Retinal pigment epithelial cell (primary cell): ENCODE measurements around the gene PHF20.
"Not testable (repeated sequence)": the region's sequence is repeated elsewhere in the genome, so short reads cannot be mapped to it uniquely, and the experiment has no call there.

Source experiments
- DNase-seq: peaks from one replicate; pipeline ENCODE4 v3.0.0-alpha.2; 2010; ENCODE audit warnings: low read depth
- H3K4me3 ChIP-seq: 2 replicates; pipeline ENCODE4 v1.5.1; 2011; ENCODE audit warnings: mild to moderate bottlenecking, low read length, control low read depth, moderate library complexity
- TF ChIP-seq, protein P1 (sequence below): conservative IDR thresholded peaks from 2 replicates; pipeline ENCODE4 v1.5.1; 2011; ENCODE audit warnings: low read depth, low read length, control low read depth, inconsistent platforms

Gene PHF20

DNA sequence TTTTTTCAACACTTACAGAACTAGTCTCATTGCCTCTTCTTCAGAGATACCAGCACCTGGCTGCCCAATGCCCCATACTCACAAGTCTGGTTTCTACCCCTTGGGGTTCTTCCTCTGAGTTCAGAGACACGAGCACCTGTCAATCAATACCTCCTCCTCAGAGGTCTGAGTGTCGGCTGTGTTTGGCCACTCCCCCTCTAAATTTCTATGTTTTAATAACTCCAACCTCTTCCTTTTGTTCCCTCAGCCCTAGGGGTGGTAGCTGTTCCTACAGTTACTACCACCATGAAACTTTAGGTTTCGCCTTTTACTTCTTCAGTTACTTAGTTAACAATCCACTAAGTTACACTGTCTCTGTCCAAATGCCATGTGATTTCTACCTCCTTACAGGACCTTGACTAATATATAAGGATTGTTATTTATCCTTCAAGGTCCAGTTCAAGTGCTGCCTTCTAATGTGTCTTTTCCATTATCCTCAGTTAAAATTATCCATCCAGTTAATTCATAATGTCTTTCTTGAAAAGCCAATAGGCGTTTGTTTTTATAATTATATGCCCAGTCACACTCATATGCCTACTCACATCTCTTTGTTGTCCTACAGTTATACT is 14.6 kb upstream of the PHF20 start:
- DNase-seq, result no peak
- H3K4me3 ChIP-seq, result no peak overlapping the region

DNA sequence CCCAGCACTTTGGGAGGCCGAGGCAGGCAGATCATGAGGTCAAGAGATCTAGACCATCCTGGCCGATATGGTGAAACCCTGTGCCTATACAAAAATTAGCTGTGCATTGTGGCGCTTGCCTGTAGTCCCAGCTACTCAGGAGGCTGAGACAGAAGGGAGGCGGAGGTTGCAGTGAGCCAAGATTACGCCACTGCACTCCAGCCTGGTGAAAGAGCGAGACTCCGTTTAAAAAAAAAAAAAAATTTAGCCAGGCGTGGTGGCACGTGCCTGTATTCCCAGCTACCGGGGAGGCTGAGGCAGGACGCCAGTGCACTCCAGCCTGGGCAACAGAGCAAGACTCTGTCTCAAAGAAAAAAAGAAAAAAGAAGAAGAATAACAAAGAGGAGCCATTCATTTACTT is 10.3 kb upstream of the PHF20 start:
- H3K4me3 ChIP-seq, DNase-seq: not testable (repeated sequence)

More for the DNA sequence above, 14.6 kb upstream of the PHF20 start:
- TF ChIP-seq, protein P1, sequence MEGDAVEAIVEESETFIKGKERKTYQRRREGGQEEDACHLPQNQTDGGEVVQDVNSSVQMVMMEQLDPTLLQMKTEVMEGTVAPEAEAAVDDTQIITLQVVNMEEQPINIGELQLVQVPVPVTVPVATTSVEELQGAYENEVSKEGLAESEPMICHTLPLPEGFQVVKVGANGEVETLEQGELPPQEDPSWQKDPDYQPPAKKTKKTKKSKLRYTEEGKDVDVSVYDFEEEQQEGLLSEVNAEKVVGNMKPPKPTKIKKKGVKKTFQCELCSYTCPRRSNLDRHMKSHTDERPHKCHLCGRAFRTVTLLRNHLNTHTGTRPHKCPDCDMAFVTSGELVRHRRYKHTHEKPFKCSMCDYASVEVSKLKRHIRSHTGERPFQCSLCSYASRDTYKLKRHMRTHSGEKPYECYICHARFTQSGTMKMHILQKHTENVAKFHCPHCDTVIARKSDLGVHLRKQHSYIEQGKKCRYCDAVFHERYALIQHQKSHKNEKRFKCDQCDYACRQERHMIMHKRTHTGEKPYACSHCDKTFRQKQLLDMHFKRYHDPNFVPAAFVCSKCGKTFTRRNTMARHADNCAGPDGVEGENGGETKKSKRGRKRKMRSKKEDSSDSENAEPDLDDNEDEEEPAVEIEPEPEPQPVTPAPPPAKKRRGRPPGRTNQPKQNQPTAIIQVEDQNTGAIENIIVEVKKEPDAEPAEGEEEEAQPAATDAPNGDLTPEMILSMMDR, result no peak

GRCh38 chr20:35762461-35762860 is 9.4 kb upstream of the PHF20 start:
- no peak overlapping the region for H3K4me3 ChIP-seq
- TF ChIP-seq, protein P1, result no peak
- DNase-seq, result no peak

- not testable (repeated sequence) for H3K4me3 ChIP-seq, DNase-seq
Measured at GRCh38 chr20:35764936-35765335, 6.9 kb upstream of the PHF20 start.

DNA sequence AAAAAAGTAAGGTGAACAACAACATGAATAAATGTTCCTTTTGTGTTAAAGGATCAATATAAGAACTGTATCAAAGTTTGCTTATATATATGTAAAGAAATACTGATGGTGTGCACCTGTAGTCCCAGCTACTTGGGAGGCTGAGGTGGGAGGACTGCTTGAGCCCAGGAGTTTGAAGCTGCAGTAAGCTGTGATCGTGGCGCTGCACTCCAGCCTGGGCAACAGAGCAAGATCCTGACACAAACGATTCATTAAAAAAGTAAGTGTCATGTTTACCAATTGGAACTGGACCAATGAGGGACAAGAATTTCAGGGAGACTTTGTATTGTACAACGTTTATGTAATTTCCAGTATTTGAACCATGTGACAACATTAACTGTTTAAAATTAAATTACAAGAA is 5.0 kb upstream of the PHF20 start:
- no peak for DNase-seq
- TF ChIP-seq, protein P1, result no peak
- no peak overlapping the region for H3K4me3 ChIP-seq

- TF ChIP-seq, protein P1, result no peak
- DNase-seq, result no peak
- H3K4me3 ChIP-seq, result no peak overlapping the region
Measured at GRCh38 chr20:35767683-35768481, 3.9 kb upstream of the PHF20 start.

GRCh38 chr20:35768731-35769664 is 2.8 kb upstream of the PHF20 start:
- peak; percentile 74 for DNase-seq
- no peak overlapping the region for H3K4me3 ChIP-seq

More at GRCh38 chr20:35768731-35769664, 2.8 kb upstream of the PHF20 start:
- TF ChIP-seq, protein P1, result no peak
